ENCODE data around the gene DYNAP. TPM values are rescaled to one million over a fixed set of nuclear protein-coding genes. Genes with fewer than 3 reads are reported as not detected.

The DYNAP gene, protein sequence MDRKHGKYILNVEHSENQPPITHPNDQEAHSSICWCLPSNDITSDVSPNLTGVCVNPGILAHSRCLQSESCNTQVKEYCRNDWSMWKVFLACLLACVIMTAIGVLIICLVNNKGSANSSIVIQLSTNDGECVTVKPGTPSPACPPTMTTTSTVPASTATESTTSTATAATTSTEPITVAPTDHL
- total RNA-seq (2014; rRNA removed), result not detected in 2 replicates
- polyA plus RNA-seq (2012), result not detected

DNA sequence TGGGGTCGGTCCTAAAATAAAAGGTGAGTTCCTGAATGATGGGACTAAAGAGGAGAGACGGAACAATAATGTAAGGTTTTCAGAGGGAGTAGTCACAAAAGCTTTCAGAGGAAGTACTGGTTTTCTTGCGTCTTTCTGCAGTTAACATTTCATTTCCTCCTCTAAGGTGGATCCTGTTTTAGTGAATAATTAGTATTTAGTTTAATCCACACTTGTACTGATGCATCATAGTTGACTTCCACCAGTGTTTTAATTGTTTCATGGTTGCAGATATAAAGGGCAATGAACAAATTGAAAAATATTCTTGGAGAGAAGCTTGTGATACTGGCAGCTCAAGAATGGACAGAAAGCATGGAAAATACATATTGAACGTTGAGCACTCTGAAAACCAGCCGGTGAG lies at the start of gene DYNAP:
TSS of gene DYNAP (plus strand) at position 301 of the 400 bp plus-strand sequence. CDS start at position 339, 38 bp downstream.
- DNase-seq (ENCODE audit: low read depth), result no peak

GRCh38 chr18:54551590-54551989 lies 39.5 kb upstream of the DYNAP start:
- DNase-seq (ENCODE audit: low read depth), result peak; percentile 10

DNA sequence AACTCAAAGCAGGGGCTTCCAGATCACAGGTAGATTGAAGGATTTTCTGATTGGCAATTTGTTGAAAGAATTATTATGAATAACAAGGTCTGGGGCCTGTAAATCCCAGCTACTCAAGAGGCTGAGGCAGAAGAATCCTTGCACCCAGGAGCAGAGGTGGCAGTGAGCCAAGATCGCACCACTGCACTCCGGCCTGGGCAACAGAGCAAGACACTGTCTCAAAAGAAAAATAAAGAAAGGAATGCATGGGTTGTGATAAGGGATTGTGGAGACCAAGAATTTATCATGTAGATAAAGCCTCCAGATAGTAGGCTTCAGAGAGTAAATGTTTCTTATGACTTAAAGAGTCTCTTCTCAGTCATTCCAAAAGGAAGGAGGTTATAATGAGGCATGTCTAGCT lies 35.8 kb upstream of the DYNAP start:
- no peak for DNase-seq (ENCODE audit: low read depth)

- DNase-seq (ENCODE audit: low read depth), result no peak
These were observed 35.0 kb upstream of the DYNAP start for GRCh38 chr18:54555996-54556395.

DNA sequence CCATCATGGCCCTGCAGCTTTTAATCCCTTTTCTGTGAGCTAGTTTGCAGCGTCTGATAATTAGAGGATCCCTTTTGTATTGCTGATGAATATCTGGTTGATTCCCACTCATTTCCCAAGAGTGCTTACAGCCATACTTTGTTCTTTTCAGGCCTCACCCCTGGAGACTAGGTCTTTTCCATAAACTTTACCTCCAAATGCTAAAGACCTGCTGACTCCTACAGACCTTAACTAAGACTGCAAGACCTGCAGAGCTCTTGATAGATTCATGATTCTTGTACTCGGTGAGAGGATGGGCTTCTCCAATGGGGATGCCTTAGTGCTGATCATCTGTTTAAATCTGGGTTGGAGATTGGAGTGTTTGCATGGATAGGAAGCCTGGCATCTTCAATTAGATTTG lies 33.1 kb upstream of the DYNAP start:
- DNase-seq (ENCODE audit: low read depth), result no peak

DNA sequence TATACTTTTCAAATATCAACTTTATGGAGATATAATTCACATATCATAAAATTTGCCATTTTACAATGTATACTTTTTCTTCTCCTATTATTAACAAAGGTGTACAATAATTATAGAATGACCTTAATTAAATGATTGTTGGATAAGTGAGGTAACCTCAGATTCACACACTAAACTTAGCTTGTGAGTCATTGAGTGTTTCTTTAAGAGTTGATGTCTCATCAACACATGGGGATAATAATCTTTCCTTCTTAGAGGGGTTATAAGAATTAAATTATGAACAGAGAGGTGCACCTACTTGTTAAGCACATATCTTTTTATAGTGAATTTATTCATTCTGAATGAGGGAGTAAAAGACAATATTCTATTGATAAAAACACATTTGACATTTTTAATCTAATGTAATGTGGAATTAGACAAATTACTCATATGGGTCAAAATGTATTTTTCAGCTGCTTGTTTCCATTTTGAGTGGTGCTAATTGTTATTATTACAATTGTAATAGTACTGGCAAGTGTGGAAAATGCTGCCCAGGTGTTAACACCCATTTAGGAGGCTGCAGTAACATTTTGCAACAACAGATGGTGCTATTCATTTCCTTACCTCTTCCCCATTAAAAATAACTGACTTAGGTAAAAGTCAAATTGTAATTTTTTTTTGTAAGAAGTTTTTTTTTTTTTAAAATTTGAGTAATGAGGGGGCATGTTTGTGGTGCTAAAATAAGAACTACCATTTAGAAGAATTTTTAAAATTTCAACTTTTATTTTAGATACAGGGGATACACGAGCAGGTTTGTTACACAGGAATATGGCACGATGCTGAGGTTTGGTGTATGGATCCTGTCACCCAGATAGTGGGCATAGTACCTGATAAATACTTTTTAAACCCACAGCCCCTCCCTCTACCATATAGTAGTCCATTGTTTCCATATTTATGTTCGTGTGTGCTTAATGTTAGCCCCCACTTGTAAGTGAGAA lies 32.1 kb upstream of the DYNAP start:
- DNase-seq (ENCODE audit: low read depth), result peak; percentile 7

- DNase-seq (ENCODE audit: low read depth), result no peak
These were observed 29.3 kb upstream of the DYNAP start for GRCh38 chr18:54561706-54562267.

GRCh38 chr18:54580202-54580729 lies 10.8 kb upstream of the DYNAP start:
- DNase-seq (ENCODE audit: low read depth), result no peak

DNA sequence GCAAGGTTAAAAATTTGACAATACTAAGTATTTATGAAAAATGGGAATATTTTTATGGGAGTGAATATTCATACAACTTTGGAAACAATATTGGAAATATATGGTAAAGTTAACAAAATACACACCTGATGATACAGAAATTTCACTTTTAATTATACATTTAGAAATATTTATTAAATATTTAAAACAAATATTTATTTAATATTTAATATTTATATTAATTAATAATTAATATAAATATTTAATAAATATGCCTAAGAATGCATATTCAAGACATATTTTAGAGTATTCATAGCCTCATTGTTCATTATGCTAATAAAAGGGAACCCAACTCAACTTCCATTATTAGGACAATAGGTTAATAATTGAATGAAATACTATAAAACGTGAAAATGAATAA lies 7.0 kb upstream of the DYNAP start:
- no peak for DNase-seq (ENCODE audit: low read depth)

GRCh38 chr18:54585743-54586142 lies 5.3 kb upstream of the DYNAP start:
- DNase-seq (ENCODE audit: low read depth), result no peak

DNA sequence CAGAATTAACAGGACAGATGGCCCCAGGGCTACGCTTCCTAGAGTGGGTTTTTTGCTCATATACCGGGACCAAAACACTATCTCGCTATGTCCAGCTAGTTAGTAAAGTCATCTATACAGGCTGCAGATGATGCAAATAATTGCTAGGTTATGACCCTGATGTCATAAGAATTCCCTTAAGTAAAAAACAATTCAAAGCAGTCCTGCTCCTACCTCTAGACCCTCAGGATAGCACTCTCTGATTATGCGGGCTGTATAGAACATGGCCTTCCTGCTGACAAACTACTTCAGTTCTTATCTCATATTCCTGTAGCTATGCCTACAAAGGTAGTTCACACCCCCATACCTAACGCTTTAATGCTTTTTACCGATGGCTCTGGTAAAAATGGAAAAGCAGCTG lies 13.2 kb downstream of the DYNAP start:
- DNase-seq (ENCODE audit: low read depth), result no peak

DNA sequence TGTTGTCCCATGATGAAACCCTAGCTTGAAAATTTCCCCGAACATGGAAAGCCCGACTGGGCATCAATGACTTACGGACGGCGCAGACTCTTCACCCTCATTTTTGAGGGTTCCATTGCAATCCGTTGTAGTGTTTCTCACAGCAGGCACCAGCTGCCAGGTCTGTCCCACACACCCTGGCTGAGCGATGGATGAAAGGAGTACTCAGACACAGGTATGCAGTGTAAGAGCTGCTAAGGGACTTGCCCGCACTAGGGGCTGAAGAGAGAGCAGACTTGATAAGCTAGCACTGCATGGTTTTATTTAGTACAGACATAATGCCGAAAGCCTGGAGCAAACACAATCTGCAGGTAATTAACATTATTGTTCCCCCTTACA lies 15.8 kb downstream of the DYNAP start:
- DNase-seq (ENCODE audit: low read depth), result no peak

DNA sequence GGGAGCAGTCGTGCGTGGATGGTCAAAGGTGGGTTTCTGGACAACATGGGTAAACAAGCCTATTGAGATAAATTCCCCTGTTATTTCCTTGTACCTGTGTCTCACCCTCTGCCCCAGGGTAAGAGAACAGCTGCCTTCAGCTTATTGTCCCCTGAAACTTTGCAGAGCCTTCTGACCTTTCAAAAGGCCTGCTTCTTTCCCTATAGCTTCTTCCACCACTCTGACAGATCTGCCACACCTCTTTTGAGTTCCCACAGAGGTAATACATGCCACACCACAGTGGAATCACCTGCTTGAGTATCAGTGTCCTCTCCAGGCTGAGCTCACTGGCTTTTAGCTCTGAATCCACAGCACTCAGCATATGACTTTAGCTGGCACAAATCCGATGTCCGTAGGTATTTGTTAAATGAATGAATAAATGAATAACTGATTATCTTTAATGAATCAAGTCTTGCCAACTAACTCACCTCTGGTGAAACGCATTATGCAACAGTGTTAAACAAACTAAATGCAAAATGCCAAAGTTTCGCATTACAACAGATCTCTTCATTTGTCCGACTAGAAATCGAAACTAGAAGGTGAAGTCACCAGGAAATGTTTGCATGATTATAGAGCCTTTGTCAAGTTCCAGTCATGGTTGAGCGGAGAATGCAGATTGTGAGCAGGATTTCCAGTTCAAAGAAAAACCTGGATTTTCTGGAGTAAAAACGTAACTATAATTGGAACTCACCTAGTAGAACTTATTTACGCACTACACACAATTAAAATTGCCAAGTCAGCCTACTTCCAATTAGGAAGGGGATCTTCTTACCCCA lies 16.4 kb downstream of the DYNAP start:
- peak; percentile 4 for DNase-seq (ENCODE audit: low read depth)

DNA sequence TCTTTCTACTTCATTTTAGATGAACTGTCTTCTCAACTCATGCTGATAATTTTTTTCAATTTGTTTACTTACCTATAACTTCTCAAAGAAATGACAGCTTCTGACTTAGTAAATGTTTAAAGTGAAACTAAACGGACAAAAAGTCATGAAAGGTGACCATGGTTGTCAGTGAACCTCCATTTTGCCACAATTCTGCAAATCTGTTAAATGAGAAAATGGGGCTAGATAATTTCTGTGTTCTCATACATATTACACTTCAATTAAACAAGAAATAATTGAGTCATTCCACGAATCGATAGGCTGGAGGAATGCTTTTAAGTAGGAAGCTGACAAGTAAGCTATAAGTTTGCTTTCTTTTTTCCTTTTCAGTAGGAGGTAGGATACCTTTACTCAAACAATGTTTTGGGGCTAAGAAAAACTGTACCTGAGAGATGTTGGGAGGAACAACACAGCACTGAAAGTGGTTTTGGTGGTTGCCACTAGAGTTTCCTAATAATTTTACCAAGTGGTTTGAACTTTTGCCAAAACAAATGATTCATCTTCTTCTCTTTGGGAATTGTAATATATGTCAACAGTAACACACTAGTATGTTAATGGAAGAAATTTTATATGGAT lies 17.1 kb downstream of the DYNAP start:
- peak; percentile 37 for DNase-seq (ENCODE audit: low read depth)

DNA sequence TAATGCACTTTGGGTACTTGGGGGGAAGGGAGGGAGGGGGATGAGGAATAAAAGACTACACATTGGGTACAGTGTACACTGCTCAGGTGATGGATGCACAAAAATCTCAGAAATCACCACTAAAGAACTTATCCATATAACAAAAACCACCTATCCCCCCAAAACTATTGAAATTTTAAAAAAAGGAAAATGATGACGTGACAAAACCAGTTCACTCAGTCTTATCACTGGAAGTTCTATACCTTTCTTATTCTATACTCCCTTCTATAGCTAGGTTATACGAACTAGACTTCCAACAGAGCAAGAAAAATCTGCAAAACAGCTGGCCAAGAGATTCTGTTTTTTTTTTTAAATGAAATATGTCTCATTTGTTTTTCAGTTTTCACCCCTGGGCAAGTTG lies 20.8 kb downstream of the DYNAP start:
- DNase-seq (ENCODE audit: low read depth), result no peak

DNA sequence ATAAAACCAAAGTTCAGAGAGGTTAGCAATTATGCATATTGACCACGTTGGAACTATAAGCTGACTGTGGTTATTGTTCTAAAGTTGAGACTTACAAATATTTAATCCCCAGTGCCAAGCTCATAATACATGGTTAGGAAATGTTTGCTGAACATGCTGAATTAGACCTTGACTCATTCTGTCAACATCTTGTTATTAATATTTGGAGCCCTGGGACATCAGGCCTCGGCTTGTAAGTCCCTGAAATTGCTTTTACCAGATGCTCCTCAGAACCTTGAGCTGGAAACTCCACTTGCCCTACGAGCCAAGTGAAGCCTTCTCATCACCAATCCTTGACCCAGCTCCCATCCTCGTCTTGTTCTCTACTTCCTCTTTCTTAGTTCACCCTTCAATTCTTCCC lies 21.2 kb downstream of the DYNAP start:
- DNase-seq (ENCODE audit: low read depth), result no peak

GRCh38 chr18:54613174-54613573 lies 22.1 kb downstream of the DYNAP start:
- no peak for DNase-seq (ENCODE audit: low read depth)

- no peak for DNase-seq (ENCODE audit: low read depth)
These were observed 25.3 kb downstream of the DYNAP start for GRCh38 chr18:54616220-54616848.

DNA sequence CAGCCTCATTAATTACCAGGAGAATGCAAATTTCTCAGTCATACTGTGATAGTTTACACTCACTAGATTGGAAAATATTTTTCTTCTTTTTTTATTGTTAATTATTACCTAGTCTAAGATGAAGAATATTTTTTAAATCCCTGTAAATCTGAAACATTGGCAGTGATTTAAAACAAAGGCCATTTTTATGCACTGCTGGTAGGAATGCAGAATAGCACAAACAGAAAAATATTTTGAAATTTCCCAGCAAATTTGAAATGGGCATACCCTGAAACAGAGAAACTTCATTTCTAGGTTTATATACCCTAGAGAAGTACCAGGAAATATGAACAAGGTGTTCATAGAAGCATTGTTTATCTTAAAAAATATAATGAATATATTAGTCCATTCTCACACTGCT lies 31.0 kb downstream of the DYNAP start:
- no peak for DNase-seq (ENCODE audit: low read depth)

DNA sequence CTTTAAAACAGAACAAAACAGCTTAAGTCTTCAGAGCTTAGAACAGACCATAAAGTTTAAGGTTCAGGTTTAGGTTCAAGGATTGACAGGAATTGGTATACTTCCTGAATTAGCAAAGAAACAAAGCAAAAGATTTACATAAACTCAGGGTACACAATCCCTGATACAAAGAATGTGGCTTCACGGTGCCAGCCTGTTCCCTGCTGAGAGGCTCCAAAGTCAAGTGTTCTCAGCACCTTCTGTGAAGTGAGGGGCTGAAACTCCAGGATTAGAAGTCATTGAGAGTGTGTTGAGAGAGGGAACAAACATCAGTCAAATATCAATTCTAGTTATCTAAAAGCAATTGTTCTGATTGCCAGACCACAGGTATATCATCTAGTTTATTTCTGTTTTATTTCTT lies 35.7 kb downstream of the DYNAP start:
- DNase-seq (ENCODE audit: low read depth), result no peak

- DNase-seq (ENCODE audit: low read depth), result no peak
These were observed 39.9 kb downstream of the DYNAP start for GRCh38 chr18:54630963-54631362.

Measured in LHCN-M2 (cell line).